T-helper 1 cell treated with Interleukin-12 subunit alpha and Interleukin-12 subunit beta and Interleukin-4 antibody, amounts not matched to agents 30 μg/mL and 1 μg/mL, for 36 hours (primary cell): ENCODE measurements around the gene ZMAT5.

Experiments used
- H3K27ac Mint-ChIP-seq: one replicate; pipeline ENCODE4 v1.8.0; 2021; ENCODE audit warnings: mild to moderate bottlenecking, mixed read lengths
- H3K27me3 Mint-ChIP-seq: one replicate; pipeline ENCODE4 v1.8.0; 2021; ENCODE audit warnings: low read depth, mixed read lengths
- H3K36me3 Mint-ChIP-seq: one replicate; pipeline ENCODE4 v1.8.0; 2021; ENCODE audit warnings: low read depth, mixed read lengths
- H3K4me1 Mint-ChIP-seq: one replicate; pipeline ENCODE4 v1.8.0; 2021; ENCODE audit warnings: low read depth, mixed read lengths
- H3K4me3 Mint-ChIP-seq: one replicate; pipeline ENCODE4 v1.8.0; 2021; ENCODE audit warnings: mild to moderate bottlenecking, moderate library complexity, mixed read lengths
- H3K9me3 Mint-ChIP-seq: one replicate; pipeline ENCODE4 v1.8.0; 2021; ENCODE audit warnings: mixed read lengths

Gene ZMAT5

DNA sequence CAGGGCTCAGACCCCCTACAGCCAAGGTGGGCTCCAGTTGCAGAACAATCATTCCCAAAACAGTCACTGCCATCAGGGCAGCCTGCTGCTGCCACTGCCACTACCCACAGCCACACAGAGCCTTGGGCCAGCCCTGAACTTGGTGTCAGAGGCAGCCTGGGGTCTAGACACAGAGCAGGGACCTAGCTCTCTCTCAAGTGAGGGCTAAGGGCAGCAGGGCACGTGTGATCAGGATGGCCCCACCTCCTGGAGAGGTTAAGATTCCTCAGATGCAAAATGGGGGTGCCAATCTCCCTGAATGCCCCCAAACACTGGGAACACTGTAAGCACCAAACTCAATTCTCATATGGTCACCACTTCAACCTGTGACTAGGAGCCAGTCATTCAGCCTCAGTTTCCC lies 31.4 kb downstream of the ZMAT5 start:
- no peaks in the 10 kb centered on the region for H3K4me1 Mint-ChIP-seq

DNA sequence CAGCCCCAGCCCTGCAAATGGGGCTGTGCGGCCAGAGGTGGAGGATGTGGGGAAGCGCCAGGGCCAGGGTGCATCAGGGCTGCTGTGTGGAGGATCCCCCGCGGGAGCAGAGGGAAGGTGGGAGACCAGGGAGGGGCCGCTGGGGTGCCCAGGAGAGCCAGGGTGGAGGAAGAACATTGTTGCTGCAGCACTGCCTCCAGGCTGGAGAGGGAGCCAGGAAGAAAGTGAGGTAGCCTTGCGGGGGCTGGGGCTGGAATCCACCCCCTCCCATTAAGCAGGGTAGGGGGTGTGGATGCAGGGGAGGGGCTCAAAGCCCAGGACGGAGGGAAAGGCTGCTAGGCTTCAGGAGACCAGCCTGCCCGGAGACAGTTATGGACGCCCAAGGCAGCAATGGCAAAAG lies 32.0 kb downstream of the ZMAT5 start:
- Mint-ChIP-seq H3K27me3 (no peaks in the 10 kb centered on the region), H3K4me3 (no peak overlapping the region), H3K4me1 (no peaks in the 10 kb centered on the region), H3K27ac (no peak overlapping the region), H3K9me3 (no peaks in the 10 kb centered on the region), H3K36me3 (no peaks in the 10 kb centered on the region)

More for the DNA sequence above, 31.4 kb downstream of the ZMAT5 start:
- Mint-ChIP-seq H3K36me3 (no peaks in the 10 kb centered on the region), H3K27ac (no peak overlapping the region), H3K9me3 (no peaks in the 10 kb centered on the region), H3K4me3 (no peak overlapping the region), H3K27me3 (no peaks in the 10 kb centered on the region)

DNA sequence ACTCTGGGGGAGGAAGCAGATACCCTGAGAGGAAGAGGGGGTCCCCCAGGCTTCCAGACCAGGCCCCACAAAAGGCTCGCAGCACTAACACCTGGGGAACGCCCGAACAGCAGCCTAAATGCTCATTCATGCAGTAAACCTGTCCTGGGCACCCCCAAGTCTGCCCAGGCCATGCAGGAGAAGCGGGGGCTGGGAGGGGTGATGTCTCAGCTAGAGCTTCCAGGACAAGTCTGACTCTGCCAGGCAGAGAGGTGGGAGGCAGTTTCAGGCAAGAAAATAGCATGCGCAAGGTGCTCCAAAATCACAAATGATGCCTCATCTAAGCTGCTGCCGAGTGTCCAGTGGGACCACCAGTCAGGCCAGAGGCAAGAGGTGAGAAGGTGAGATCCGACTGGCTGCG lies 32.4 kb downstream of the ZMAT5 start:
- H3K36me3 Mint-ChIP-seq: no peaks in the 10 kb centered on the region
- no peak overlapping the region for H3K4me3 Mint-ChIP-seq
- no peaks in the 10 kb centered on the region for H3K27me3 Mint-ChIP-seq
- no peaks in the 10 kb centered on the region for H3K4me1 Mint-ChIP-seq
- H3K9me3 Mint-ChIP-seq: no peaks in the 10 kb centered on the region
- H3K27ac Mint-ChIP-seq: no peak overlapping the region

DNA sequence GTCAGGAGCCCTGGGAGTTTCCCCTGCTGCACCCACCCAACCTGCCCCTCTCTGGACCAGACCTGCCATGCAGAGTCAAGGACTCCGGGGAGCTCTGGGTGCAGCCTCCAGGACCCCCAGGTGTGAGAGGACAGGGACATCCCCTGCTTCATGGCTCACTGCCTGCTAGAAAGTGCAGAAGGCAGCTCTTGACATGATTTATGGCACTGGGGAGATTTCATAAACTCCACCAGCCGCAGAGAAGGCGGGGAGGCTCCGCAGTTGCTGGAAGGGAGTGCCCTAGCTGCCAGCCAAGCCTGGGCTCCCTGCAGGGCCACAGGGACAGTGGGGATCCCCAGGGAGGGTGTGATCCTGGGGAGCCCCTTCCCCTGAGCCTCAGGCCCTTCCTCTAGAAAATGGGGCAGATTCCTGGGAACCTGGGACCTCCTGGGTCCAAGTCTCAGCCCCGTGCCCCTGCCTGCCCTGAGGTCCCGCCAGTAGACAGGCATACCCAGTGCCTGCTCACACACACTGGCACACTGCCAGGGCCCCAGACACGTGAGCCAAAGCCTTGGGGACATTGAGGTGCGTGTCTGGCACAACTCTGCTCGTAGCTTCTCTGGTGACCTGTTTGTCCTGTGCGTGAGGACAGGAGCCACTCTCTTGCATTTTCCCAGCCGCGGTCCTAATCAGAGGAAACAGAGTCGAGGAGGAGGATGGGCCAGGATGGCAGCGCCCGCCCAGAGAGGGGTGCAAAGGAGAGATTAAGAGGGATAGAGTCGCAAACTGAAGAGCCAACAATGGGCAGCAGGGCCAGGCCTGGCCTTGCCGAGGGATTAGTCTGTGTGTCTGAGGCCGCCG lies 33.2 kb downstream of the ZMAT5 start:
- Mint-ChIP-seq H3K36me3 (no peaks in the 10 kb centered on the region), H3K9me3 (no peaks in the 10 kb centered on the region), H3K27ac (no peak overlapping the region), H3K27me3 (no peaks in the 10 kb centered on the region), H3K4me3 (no peak overlapping the region), H3K4me1 (no peaks in the 10 kb centered on the region)

DNA sequence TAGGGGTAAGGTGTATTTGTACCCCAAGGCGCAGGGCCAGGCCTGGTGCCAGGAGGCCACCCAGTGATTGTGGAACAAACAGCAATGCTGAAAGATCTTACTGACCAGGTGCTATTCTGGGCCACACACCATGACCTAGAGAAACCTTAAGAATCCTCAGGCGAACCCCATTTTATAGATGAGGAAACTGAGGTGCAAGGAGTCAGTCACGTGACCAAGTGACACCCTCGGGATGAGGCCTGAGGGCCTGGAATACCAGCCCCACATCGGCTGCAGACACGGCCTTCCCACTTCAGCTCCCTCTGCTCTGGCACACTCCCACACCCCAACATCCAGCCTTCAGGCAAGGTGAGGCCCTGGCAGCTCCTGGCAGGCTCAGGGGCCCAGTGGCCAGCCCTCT lies 33.9 kb downstream of the ZMAT5 start:
- H3K27ac Mint-ChIP-seq: no peak overlapping the region
- no peak overlapping the region for H3K4me3 Mint-ChIP-seq
- no peaks in the 10 kb centered on the region for H3K36me3 Mint-ChIP-seq
- no peaks in the 10 kb centered on the region for H3K4me1 Mint-ChIP-seq
- H3K27me3 Mint-ChIP-seq: no peaks in the 10 kb centered on the region
- H3K9me3 Mint-ChIP-seq: no peaks in the 10 kb centered on the region

DNA sequence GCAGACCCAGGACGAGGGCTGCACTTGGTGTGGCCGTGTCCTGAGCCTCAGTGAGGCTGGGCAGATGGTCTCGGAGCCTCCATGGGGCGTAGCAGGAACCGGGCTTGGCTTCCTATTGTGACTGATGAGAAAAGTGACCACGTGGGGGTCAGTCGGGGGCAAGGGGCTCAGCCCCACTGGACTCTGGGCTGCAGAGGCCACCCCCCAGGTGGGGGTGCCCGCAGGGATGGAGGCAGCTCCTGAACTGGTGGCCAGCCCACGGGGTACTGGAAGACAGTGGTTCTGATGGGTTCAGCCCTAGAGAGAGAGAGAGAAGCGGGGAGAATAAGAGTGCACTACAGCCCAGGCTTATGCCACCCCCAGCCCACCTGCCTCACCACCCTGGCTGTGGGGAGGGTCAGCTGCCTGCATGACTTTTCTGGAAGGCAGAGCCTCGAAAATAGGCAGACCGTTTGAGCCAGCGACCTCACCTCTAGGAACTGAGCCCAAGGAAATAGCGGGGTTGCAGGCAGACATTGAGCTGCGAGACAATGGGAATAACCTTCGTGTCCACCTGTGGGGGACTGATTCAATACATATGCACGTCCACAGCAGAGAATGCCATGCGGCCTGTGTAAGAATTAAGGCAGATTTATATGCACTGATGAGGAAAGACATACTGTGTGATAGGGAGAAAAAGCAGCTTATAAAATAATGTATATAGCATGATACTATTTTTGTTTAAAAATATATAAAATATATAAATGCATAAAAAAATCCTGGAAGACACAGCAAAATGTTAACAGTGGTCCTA lies 35.6 kb downstream of the ZMAT5 start:
- H3K9me3 Mint-ChIP-seq: no peaks in the 10 kb centered on the region
- H3K27ac Mint-ChIP-seq: no peak overlapping the region
- H3K4me1 Mint-ChIP-seq: no peaks in the 10 kb centered on the region
- no peak overlapping the region for H3K4me3 Mint-ChIP-seq
- no peaks in the 10 kb centered on the region for H3K27me3 Mint-ChIP-seq
- no peaks in the 10 kb centered on the region for H3K36me3 Mint-ChIP-seq

DNA sequence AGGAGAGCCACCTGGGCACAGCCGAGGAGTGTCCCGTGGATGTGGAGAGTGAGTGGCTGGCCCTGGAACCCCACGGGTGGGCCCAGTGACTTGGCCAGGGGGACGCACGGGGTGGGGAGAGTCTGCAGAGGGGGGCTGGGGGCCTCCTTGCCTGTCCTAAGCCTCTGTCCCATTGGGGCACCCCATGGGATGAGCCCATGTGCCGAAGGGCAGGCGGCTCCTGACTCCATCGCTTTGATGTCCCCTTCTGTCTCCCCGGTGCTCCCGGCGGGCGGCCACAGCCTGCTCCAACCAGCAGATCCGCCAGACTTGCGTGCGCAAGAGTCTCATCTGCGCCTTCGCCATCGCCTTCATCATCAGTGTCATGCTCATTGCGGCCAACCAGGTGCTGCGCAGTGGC lies 37.6 kb downstream of the ZMAT5 start:
- Mint-ChIP-seq H3K27ac (no peak overlapping the region), H3K36me3 (no peaks in the 10 kb centered on the region)

DNA sequence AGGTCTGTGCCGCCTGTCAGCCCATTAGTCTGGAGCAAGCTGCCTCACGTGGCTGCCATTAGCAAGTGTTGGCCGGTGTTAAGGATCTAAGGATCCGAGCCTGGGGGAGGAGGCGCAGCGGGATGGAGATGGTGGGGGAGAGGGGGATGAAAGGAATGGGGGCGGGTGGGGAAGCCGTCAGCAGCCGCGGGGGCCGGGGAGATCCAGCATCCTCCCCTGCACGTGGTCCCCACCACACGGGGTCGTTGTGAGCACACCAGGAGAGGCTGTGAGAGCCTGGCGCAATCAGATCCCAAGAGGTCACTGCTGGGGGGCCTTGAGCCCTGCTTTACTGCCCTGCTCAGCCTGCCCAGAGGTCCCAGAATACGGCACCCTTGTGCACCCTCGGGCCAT lies 39.7 kb downstream of the ZMAT5 start:
- H3K36me3 Mint-ChIP-seq: no peaks in the 10 kb centered on the region
- H3K27ac Mint-ChIP-seq: no peak overlapping the region
- no peaks in the 10 kb centered on the region for H3K4me1 Mint-ChIP-seq
- H3K9me3 Mint-ChIP-seq: no peaks in the 10 kb centered on the region
- no peaks in the 10 kb centered on the region for H3K27me3 Mint-ChIP-seq
- H3K4me3 Mint-ChIP-seq: no peak overlapping the region

More for the DNA sequence above, 37.6 kb downstream of the ZMAT5 start:
- H3K9me3 Mint-ChIP-seq: no peaks in the 10 kb centered on the region
- H3K27me3 Mint-ChIP-seq: no peaks in the 10 kb centered on the region
- no peak overlapping the region for H3K4me3 Mint-ChIP-seq
- no peaks in the 10 kb centered on the region for H3K4me1 Mint-ChIP-seq

DNA sequence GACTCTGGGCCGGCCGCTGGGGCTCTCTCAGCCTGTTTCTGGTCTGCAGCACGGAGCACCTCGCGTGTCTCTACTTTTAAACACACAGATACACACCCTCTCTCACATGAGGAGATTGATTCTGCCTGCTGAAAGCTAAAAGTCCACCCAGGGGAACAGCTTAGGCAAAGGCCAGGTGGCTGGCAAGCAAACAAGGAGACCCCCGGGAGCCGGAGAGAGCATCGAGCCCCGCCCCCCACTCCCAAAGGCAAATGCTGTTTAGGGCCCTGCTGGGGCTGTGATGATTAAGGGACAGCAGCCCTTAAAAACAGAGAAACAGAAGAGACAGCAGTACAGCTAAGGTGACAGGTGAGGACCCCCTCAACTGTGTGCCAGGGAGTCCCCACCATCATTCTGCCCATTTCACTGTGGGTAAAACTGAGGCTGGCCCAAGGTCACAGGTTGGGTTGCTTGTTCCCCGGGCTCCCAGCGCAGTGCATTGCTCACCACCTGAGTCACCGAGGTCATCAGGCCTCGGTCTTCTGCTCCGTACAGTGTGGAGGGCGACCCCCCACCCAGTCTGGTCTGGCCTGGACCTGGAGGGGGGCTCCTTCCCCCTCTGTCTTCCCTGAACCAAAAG lies 40.2 kb downstream of the ZMAT5 start:
- H3K4me3 Mint-ChIP-seq: no peak overlapping the region

DNA sequence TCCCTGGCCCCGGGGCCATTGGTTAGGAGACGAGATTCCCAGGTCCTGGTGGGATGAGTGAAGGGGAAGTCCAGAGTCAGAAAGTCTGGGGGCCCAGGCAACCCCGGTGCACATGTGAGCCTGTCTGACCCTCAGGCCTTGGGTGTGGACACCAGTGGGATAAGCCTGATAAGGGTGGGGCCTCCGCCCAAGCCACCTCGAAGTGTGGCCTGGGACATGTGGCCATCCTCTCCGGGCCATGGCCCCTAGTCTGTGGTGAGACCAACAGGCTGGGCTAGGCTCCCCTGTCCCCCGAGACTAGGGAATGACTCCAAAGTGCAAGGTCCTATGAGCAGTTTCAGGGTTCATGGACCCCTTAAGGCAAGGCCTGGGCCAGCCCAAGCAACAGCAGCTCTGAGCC lies 40.7 kb downstream of the ZMAT5 start:
- no peak overlapping the region for H3K4me3 Mint-ChIP-seq
- H3K36me3 Mint-ChIP-seq: no peaks in the 10 kb centered on the region
- H3K27me3 Mint-ChIP-seq: peaks cover 9% of the 10 kb centered on the region
- H3K4me1 Mint-ChIP-seq: no peaks in the 10 kb centered on the region
- H3K27ac Mint-ChIP-seq: no peak overlapping the region
- H3K9me3 Mint-ChIP-seq: no peaks in the 10 kb centered on the region

More for the DNA sequence above, 40.2 kb downstream of the ZMAT5 start:
- Mint-ChIP-seq H3K27ac (no peak overlapping the region), H3K9me3 (no peaks in the 10 kb centered on the region), H3K36me3 (no peaks in the 10 kb centered on the region), H3K4me1 (no peaks in the 10 kb centered on the region), H3K27me3 (peaks cover 4% of the 10 kb centered on the region)

DNA sequence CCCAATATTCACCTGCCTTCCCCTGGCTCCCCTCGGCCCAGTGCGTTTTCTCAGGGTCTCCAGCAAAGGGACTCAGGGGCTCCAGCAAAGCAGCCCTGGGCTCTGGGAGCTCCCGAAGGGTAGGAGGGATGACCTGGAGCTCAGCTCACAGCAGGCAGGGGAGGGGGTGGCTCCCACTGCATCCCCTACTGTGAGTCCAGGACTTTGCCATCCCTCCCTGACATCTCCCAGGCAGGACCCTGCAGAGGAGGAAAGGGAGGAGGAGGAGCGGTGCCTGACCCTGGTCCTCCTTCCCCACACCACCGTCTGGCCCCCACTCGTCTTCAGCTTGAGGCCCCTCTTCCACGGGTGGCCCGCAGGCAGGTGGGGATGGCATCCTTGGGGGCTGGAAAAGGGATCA lies 42.0 kb downstream of the ZMAT5 start:
- Mint-ChIP-seq H3K4me1 (no peaks in the 10 kb centered on the region), H3K36me3 (no peaks in the 10 kb centered on the region), H3K9me3 (no peaks in the 10 kb centered on the region), H3K27me3 (peaks cover 9% of the 10 kb centered on the region), H3K27ac (no peak overlapping the region), H3K4me3 (no peak overlapping the region)

DNA sequence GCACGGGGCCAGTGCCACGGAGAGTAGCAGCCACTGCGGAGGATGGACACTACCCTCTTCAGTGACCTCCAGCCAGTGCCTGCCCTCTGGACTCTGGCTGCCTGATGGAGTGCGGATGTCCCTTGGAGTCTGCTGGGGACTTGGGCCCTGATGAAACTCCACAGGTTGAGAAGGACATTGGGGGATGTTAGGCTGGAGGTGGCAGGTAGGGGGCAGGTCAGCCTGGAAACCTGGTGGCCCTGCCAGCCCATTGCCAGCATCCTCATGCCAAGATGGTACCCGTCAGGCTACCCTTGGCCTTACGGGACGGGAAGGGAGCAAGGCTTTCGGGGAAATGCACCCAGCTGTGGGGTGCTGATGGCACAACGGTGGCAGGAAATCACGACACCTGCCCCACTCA lies 43.0 kb downstream of the ZMAT5 start:
- Mint-ChIP-seq H3K4me3 (no peak overlapping the region), H3K4me1 (no peaks in the 10 kb centered on the region), H3K27ac (no peak overlapping the region), H3K27me3 (peaks cover 18% of the 10 kb centered on the region), H3K36me3 (no peaks in the 10 kb centered on the region), H3K9me3 (no peaks in the 10 kb centered on the region)

DNA sequence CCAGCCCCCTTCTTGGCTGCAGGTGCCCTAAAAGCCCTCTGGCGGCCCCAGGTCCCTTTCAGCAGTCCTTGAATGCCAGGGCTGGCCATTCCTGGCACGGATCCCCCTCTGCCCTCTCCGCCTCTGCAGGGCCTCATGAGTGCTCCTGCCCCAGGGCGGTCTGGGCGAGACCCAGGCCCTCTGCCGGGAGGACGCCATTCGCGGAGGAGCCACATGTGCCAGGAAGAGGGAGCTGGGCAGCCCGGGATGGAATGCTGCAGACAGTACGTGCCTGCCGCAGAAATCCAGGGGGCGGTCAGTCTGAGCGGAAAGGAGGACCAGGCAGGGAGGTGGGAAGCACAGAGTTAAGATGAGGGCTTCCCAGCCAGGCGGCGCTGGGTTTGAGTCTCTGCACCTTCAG lies 44.2 kb downstream of the ZMAT5 start:
- no peaks in the 10 kb centered on the region for H3K9me3 Mint-ChIP-seq
- no peak overlapping the region for H3K27ac Mint-ChIP-seq
- H3K4me3 Mint-ChIP-seq: no peak overlapping the region
- H3K4me1 Mint-ChIP-seq: no peaks in the 10 kb centered on the region
- H3K36me3 Mint-ChIP-seq: no peaks in the 10 kb centered on the region
- H3K27me3 Mint-ChIP-seq: peaks cover 26% of the 10 kb centered on the region

DNA sequence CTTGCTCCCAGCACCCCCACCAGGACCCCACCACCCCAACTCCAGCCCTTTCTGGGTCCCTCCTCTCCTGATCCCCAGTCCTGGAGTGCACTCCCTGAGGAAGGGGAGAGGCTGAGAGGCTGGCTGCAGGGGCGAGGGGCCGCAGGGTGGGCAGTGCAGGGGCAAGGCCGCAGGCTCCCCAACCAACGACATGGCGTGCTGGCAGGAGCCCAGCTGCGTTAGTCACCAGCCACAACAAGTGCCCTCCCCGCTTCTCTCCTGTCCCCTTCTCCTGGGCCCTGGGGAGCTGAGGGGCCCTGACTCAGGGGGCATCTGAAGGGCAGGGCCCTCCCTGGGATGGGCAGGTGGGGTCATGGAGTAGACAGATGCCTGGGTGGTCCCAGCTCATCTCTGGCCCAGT lies 44.7 kb downstream of the ZMAT5 start:
- Mint-ChIP-seq H3K4me1 (no peaks in the 10 kb centered on the region), H3K4me3 (no peak overlapping the region), H3K27me3 (peaks cover 30% of the 10 kb centered on the region), H3K36me3 (no peaks in the 10 kb centered on the region), H3K27ac (no peak overlapping the region), H3K9me3 (no peaks in the 10 kb centered on the region)
